ENCODE measurements around the gene CHCHD2.

- no peak for TF ChIP-seq SPI1 (IDR thresholded peaks at IDR 0.05; ENCODE audit: low read depth, low read length)
- TF ChIP-seq POLR2A (IDR thresholded peaks at IDR 0.05; ENCODE audit: low read depth, low read length) = no peak
- TF ChIP-seq POU2F2 (IDR thresholded peaks at IDR 0.05; ENCODE audit: low read depth, low read length) = no peak
- TF ChIP-seq TAF1 (IDR thresholded peaks at IDR 0.05; ENCODE audit: low read depth, low read length) = no peak
Measured at GRCh38 chr7:56062382-56062781, 43.9 kb downstream of the CHCHD2 start.
